GM12878 (cell line): Measurements from ENCODE around the gene SPIB. TPM values are rescaled to one million over a fixed set of nuclear protein-coding genes. Genes with fewer than 3 reads are reported as not detected.

Experiments used
- ATF7 ChIP-seq: fragments of 450-650 bp; IDR thresholded peaks from 2 replicates; pipeline ENCODE4 v1.6.1; 2016; ENCODE audit warnings: low read depth, mild to moderate bottlenecking
- BCL3 ChIP-seq: IDR thresholded peaks from 2 replicates; pipeline ENCODE4 v1.6.1; 2011; ENCODE audit warnings: borderline replicate concordance, low read depth, mild to moderate bottlenecking, moderate library complexity, low read length; ENCODE audit not compliant: insufficient read depth, poor library complexity, severe bottlenecking
- EED ChIP-seq: sonication (generic); IDR thresholded peaks from 2 replicates; pipeline ENCODE4 v1.6.1; 2016; ENCODE audit warnings: antibody characterized with exemption, low read depth
- ESRRA ChIP-seq: IDR thresholded peaks from 2 replicates; pipeline ENCODE4 v1.6.1; 2012; ENCODE audit warnings: mild to moderate bottlenecking, low read length, improper control_type of control experiment
- EZH2 ChIP-seq: IDR thresholded peaks from 2 replicates; pipeline ENCODE4 v1.6.1; 2012; ENCODE audit warnings: low read depth, mild to moderate bottlenecking, control low read depth, inconsistent platforms, low read length, borderline replicate concordance; ENCODE audit not compliant: control insufficient read depth
- GABPA ChIP-seq: IDR thresholded peaks from 2 replicates; pipeline ENCODE4 v1.6.1; 2014; ENCODE audit warnings: antibody characterized with exemption, low read depth, mild to moderate bottlenecking, inconsistent platforms
- MEF2A ChIP-seq: IDR thresholded peaks from 2 replicates; pipeline ENCODE4 v1.6.1; 2011; ENCODE audit warnings: low read depth, mild to moderate bottlenecking, low read length, moderate library complexity; ENCODE audit not compliant: insufficient read depth
- MLLT1 ChIP-seq: fragments of 450-650 bp; IDR thresholded peaks from 2 replicates; pipeline ENCODE4 v1.6.1; 2016; ENCODE audit warnings: mild to moderate bottlenecking
- MXI1 ChIP-seq: fragments of 150-350 bp; IDR thresholded peaks from 2 replicates; pipeline ENCODE4 v1.6.1; 2011; ENCODE audit warnings: low read depth, mild to moderate bottlenecking, inconsistent platforms, low read length, improper control_type of control experiment
- MYB ChIP-seq: fragments of 150-350 bp; IDR thresholded peaks from 2 replicates; pipeline ENCODE4 v1.6.1; 2014; ENCODE audit warnings: mild to moderate bottlenecking, low read depth, low read length, borderline replicate concordance
- NFXL1 ChIP-seq: fragments of 450-650 bp; IDR thresholded peaks from 2 replicates; pipeline ENCODE4 v1.6.1; 2017; ENCODE audit warnings: antibody characterized with exemption, mild to moderate bottlenecking, borderline replicate concordance
- RB1 ChIP-seq: fragments of 450-650 bp; formaldehyde crosslinking; IDR thresholded peaks from 2 replicates; pipeline ENCODE4 v1.6.1; 2017; ENCODE audit warnings: mild to moderate bottlenecking, borderline replicate concordance
- RFX5 ChIP-seq: IDR thresholded peaks from 2 replicates; pipeline ENCODE4 v1.6.1; 2011; ENCODE audit warnings: low read depth, low read length, improper control_type of control experiment
- SMC3 ChIP-seq: IDR thresholded peaks from 2 replicates; pipeline ENCODE4 v1.6.1; 2011; ENCODE audit warnings: low read length, improper control_type of control experiment, borderline replicate concordance
- TCF7 ChIP-seq: IDR thresholded peaks from 2 replicates; pipeline ENCODE4 v1.6.1; 2014; ENCODE audit warnings: antibody characterized with exemption, borderline replicate concordance
- polyA plus RNA-seq, 11 experiments: library from polyadenylated mRNA; depleted of rRNA in 4 of 11; unstranded in 6 of 11; stranded (reverse) in 5 of 11; fragments of >200 nt; fragmentation: Nextera tagmentation in 4 of 11; fragmentation: Illumina TruSeq in 1 of 11; extraction: Ambion mirVana in 4 of 11; extraction: Trizol in 1 of 11; gene quantifications; 1 replicate in 1 of 11; 2 replicates in 10 of 11; pipeline versions ENCODE4 v1.2.1 to v1.2.3, GENCODE V29; 2011 to 2016; ENCODE audit warnings: inconsistent platforms in 2 of 11, missing spikeins in 2 of 11, low read depth in 1 of 11
- total RNA-seq, 4 experiments: library from RNA; depleted of rRNA in 3 of 4; stranded (reverse); fragments of >200 nt in 3 of 4; fragmentation: Illumina TruSeq in 1 of 4; extraction: Trizol in 1 of 4; gene quantifications; 2 replicates each; pipeline versions ENCODE4 v1.2.1 to v1.2.3, GENCODE V29; 2013 to 2021

Gene SPIB
- total and polyA plus RNA-seq, 10 of the 15 experiments (the other 5 are each of a cell fraction or from before 2014, with no cell fraction given), result 3.5 to 123 (median 56.0) TPM

- TF ChIP-seq EZH2, result no peak
- TF ChIP-seq MLLT1, result peak; percentile 67
- TF ChIP-seq BCL3, result peak; percentile 11
- no peak for TF ChIP-seq MYB
- TF ChIP-seq RB1, result 0 out of 2 replicates have a peak, but pooled peaks have one; percentile 61
- TF ChIP-seq ATF7, result no peak
- TF ChIP-seq NFXL1, result no peak
- TF ChIP-seq MEF2A, result no peak
- no peak for TF ChIP-seq SMC3
- TF ChIP-seq RFX5, result peak; percentile 99
- no peak for TF ChIP-seq GABPA
- no peak for TF ChIP-seq TCF7
- no peak for TF ChIP-seq ESRRA
- no peak for TF ChIP-seq MXI1
- peak; percentile 34; the same call in 1 of the 2 replicates for TF ChIP-seq EED
Observed at GRCh38 chr19:50431343-50432220, 12.8 kb downstream of the SPIB start (continued).
